Stimulated activated CD8-positive, alpha-beta memory T cell treated with anti-CD3 and anti-CD28 coated beads, Interleukin-2, amount 100 ng/mL, for 48 hours (primary cell): ENCODE data around the gene ARHGEF37.
A peak's percentile ranks its signal among the peaks of the same experiment; 100 is the strongest.

Experiments
- DNase-seq, 2 donors: peaks; one replicate each; pipeline ENCODE4 v3.0.0-alpha.2; 2020; ENCODE audit warnings: low read depth in 2 of 2

The ARHGEF37 gene

GRCh38 chr5:149628846-149629388 lies 47.6 kb downstream of the ARHGEF37 start:
- DNase-seq = no peak

GRCh38 chr5:149629421-149629820 lies 48.1 kb downstream of the ARHGEF37 start:
- no peak for DNase-seq

GRCh38 chr5:149630337-149630736 lies 49.0 kb downstream of the ARHGEF37 start:
- DNase-seq = no peak

- DNase-seq = no peak
These were observed 50.2 kb downstream of the ARHGEF37 start for GRCh38 chr5:149631506-149631905.

GRCh38 chr5:149632311-149633251 lies 51.3 kb downstream of the ARHGEF37 start:
- DNase-seq = no peak

- no peak for DNase-seq
These were observed 52.4 kb downstream of the ARHGEF37 start for GRCh38 chr5:149633476-149634350.

- DNase-seq = no peak
These were observed 54.1 kb downstream of the ARHGEF37 start for GRCh38 chr5:149635394-149635793.

GRCh38 chr5:149636191-149636860 lies 55.0 kb downstream of the ARHGEF37 start:
- no peak for DNase-seq

- DNase-seq = peak in 1 of 2 donors; percentile 49
These were observed 55.6 kb downstream of the ARHGEF37 start for GRCh38 chr5:149636861-149637246.

GRCh38 chr5:149638136-149638535 lies 56.8 kb downstream of the ARHGEF37 start:
- DNase-seq = no peak

- no peak for DNase-seq
These were observed 57.4 kb downstream of the ARHGEF37 start for GRCh38 chr5:149638546-149639241.

GRCh38 chr5:149639737-149640136 lies 58.4 kb downstream of the ARHGEF37 start:
- DNase-seq = no peak

GRCh38 chr5:149640350-149640999 lies 59.2 kb downstream of the ARHGEF37 start:
- DNase-seq = no peak

- no peak for DNase-seq
These were observed 59.8 kb downstream of the ARHGEF37 start for GRCh38 chr5:149641000-149641576.

GRCh38 chr5:149641600-149641999 lies 60.3 kb downstream of the ARHGEF37 start:
- DNase-seq = no peak

GRCh38 chr5:149643781-149644180 lies 62.5 kb downstream of the ARHGEF37 start:
- DNase-seq = no peak

- no peak for DNase-seq
These were observed 63.3 kb downstream of the ARHGEF37 start for GRCh38 chr5:149644629-149645028.

- DNase-seq = no peak
These were observed 63.9 kb downstream of the ARHGEF37 start for GRCh38 chr5:149645236-149645635.

GRCh38 chr5:149645725-149646124 lies 64.4 kb downstream of the ARHGEF37 start:
- no peak for DNase-seq

- no peak for DNase-seq
These were observed 65.3 kb downstream of the ARHGEF37 start for GRCh38 chr5:149646564-149646963.
